Neural progenitor cell (in vitro differentiated cells): ENCODE data around the gene PNPLA7.

Experiments used
- CTCF ChIP-seq: fragments of 200-600 bp; sonication (generic); IDR thresholded peaks from 2 replicates; pipeline ENCODE4 v1.5.1; 2017; ENCODE audit warnings: antibody characterized with exemption, mild to moderate bottlenecking
- EZH2 ChIP-seq: fragments of 200-600 bp; sonication (generic); IDR thresholded peaks from 2 replicates; pipeline ENCODE4 v1.6.1; 2017; ENCODE audit warnings: antibody characterized with exemption, mild to moderate bottlenecking, moderate library complexity
- EZH2phosphoT487 ChIP-seq: fragments of 200-600 bp; sonication (generic); IDR thresholded peaks from 2 replicates; pipeline ENCODE4 v1.6.1; 2017; ENCODE audit warnings: antibody characterized with exemption

- TF ChIP-seq CTCF: no peak
- no peak for TF ChIP-seq EZH2phosphoT487
- TF ChIP-seq EZH2: no peak
Observed at GRCh38 chr9:137519553-137519952, 30.6 kb downstream of the PNPLA7 start.
